GM12878 (cell line): Measurements from ENCODE around the gene NAA11. TPM values are rescaled to one million over a fixed set of nuclear protein-coding genes. Genes with fewer than 3 reads are reported as not detected.

ENCODE experiments used
- ATF2 ChIP-seq: IDR thresholded peaks from 2 replicates; pipeline ENCODE4 v1.6.1; 2012; ENCODE audit warnings: low read length, inconsistent platforms
- BCLAF1 ChIP-seq: fragments of 450-650 bp; IDR thresholded peaks from 2 replicates; pipeline ENCODE4 v1.6.1; 2017; ENCODE audit warnings: antibody characterized with exemption, mild to moderate bottlenecking, moderate library complexity
- BRCA1 ChIP-seq: IDR thresholded peaks from 2 replicates; pipeline ENCODE4 v1.6.1; 2011; ENCODE audit warnings: low read depth, low read length, improper control_type of control experiment
- CEBPB ChIP-seq, 2 experiments: fragments of 150-350 bp in 1 of 2; IDR thresholded peaks; 2 replicates each; pipeline ENCODE4 v1.6.1; 2012 to 2014; ENCODE audit warnings: low read depth in 2 of 2, low read length in 2 of 2, borderline replicate concordance in 1 of 2, inconsistent platforms in 1 of 2
- E2F4 ChIP-seq: IDR thresholded peaks from 2 replicates; pipeline ENCODE4 v1.6.1; 2012; ENCODE audit warnings: low read depth, low read length, improper control_type of control experiment
- E4F1 ChIP-seq: fragments of 450-650 bp; IDR thresholded peaks from 2 replicates; pipeline ENCODE4 v1.6.1; 2018; ENCODE audit warnings: borderline replicate concordance, mild to moderate bottlenecking; ENCODE audit not compliant: partially characterized antibody
- ESRRA ChIP-seq: IDR thresholded peaks from 2 replicates; pipeline ENCODE4 v1.6.1; 2012; ENCODE audit warnings: mild to moderate bottlenecking, low read length, improper control_type of control experiment
- HCFC1 ChIP-seq: fragments of 150-350 bp; IDR thresholded peaks from 2 replicates; pipeline ENCODE4 v1.6.1; 2014; ENCODE audit warnings: low read length
- MLLT1 ChIP-seq: fragments of 450-650 bp; IDR thresholded peaks from 2 replicates; pipeline ENCODE4 v1.6.1; 2016; ENCODE audit warnings: mild to moderate bottlenecking
- RBBP5 ChIP-seq: fragments of 200-600 bp; sonication (generic); conservative IDR thresholded peaks from 2 replicates; pipeline ENCODE4 v1.6.1; 2016
- RELA ChIP-seq: fragments of 450-650 bp; IDR thresholded peaks from 2 replicates; pipeline ENCODE4 v1.8.0; 2014; ENCODE audit warnings: borderline replicate concordance; ENCODE audit not compliant: partially characterized antibody
- SIX5 ChIP-seq: IDR thresholded peaks from 2 replicates; pipeline ENCODE4 v1.6.1; 2011; ENCODE audit warnings: mild to moderate bottlenecking, low read depth, low read length, moderate library complexity; ENCODE audit not compliant: severe bottlenecking
- ZNF217 ChIP-seq: fragments of 450-650 bp; IDR thresholded peaks from 2 replicates; pipeline ENCODE4 v1.6.1; 2017; ENCODE audit warnings: antibody characterized with exemption, mild to moderate bottlenecking
- polyA plus RNA-seq, 11 experiments: library from polyadenylated mRNA; depleted of rRNA in 4 of 11; unstranded in 6 of 11; stranded (reverse) in 5 of 11; fragments of >200 nt; fragmentation: Nextera tagmentation in 4 of 11; fragmentation: Illumina TruSeq in 1 of 11; extraction: Ambion mirVana in 4 of 11; extraction: Trizol in 1 of 11; gene quantifications; 1 replicate in 1 of 11; 2 replicates in 10 of 11; pipeline versions ENCODE4 v1.2.1 to v1.2.3, GENCODE V29; 2011 to 2016; ENCODE audit warnings: inconsistent platforms in 2 of 11, missing spikeins in 2 of 11, low read depth in 1 of 11
- total RNA-seq, 4 experiments: library from RNA; depleted of rRNA in 3 of 4; stranded (reverse); fragments of >200 nt in 3 of 4; fragmentation: Illumina TruSeq in 1 of 4; extraction: Trizol in 1 of 4; gene quantifications; 2 replicates each; pipeline versions ENCODE4 v1.2.1 to v1.2.3, GENCODE V29; 2013 to 2021
- TF ChIP-seq, protein P1 (sequence below): fragments of 450-650 bp; IDR thresholded peaks from 2 replicates; pipeline ENCODE4 v1.6.1; 2017; ENCODE audit warnings: mild to moderate bottlenecking, moderate library complexity
- TF ChIP-seq, protein P2 (sequence below): IDR thresholded peaks from 2 replicates; pipeline ENCODE4 v1.6.1; 2011; ENCODE audit warnings: mild to moderate bottlenecking, low read depth, low read length, moderate library complexity; ENCODE audit not compliant: insufficient replicate concordance

Gene NAA11
- total and polyA plus RNA-seq, 10 of the 15 experiments (the other 5 are each of a cell fraction or from before 2014, with no cell fraction given) = 0.12 to 0.16 TPM; not detected in 8

GRCh38 chr4:79338148-79338547, 12.3 kb upstream of the NAA11 start (continued):
- TF ChIP-seq E4F1 (no peak), BCLAF1 (no peak), RELA (no peak), BRCA1 (no peak), E2F4 (no peak), HCFC1 (no peak), SIX5 (no peak), MLLT1 (no peak), CEBPB (IDR thresholded peaks at IDR 0.05; ENCODE audit: borderline replicate concordance in 1 of 2, low read depth in 2 of 2, low read length in 2 of 2) (no peak), ESRRA (no peak), ZNF217 (peak; percentile 97), ATF2 (no peak), RBBP5 (no peak)
- TF ChIP-seq, protein P1, sequence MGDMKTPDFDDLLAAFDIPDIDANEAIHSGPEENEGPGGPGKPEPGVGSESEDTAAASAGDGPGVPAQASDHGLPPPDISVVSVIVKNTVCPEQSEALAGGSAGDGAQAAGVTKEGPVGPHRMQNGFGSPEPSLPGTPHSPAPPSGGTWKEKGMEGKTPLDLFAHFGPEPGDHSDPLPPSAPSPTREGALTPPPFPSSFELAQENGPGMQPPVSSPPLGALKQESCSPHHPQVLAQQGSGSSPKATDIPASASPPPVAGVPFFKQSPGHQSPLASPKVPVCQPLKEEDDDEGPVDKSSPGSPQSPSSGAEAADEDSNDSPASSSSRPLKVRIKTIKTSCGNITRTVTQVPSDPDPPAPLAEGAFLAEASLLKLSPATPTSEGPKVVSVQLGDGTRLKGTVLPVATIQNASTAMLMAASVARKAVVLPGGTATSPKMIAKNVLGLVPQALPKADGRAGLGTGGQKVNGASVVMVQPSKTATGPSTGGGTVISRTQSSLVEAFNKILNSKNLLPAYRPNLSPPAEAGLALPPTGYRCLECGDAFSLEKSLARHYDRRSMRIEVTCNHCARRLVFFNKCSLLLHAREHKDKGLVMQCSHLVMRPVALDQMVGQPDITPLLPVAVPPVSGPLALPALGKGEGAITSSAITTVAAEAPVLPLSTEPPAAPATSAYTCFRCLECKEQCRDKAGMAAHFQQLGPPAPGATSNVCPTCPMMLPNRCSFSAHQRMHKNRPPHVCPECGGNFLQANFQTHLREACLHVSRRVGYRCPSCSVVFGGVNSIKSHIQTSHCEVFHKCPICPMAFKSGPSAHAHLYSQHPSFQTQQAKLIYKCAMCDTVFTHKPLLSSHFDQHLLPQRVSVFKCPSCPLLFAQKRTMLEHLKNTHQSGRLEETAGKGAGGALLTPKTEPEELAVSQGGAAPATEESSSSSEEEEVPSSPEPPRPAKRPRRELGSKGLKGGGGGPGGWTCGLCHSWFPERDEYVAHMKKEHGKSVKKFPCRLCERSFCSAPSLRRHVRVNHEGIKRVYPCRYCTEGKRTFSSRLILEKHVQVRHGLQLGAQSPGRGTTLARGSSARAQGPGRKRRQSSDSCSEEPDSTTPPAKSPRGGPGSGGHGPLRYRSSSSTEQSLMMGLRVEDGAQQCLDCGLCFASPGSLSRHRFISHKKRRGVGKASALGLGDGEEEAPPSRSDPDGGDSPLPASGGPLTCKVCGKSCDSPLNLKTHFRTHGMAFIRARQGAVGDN = no peak
- TF ChIP-seq, protein P2, sequence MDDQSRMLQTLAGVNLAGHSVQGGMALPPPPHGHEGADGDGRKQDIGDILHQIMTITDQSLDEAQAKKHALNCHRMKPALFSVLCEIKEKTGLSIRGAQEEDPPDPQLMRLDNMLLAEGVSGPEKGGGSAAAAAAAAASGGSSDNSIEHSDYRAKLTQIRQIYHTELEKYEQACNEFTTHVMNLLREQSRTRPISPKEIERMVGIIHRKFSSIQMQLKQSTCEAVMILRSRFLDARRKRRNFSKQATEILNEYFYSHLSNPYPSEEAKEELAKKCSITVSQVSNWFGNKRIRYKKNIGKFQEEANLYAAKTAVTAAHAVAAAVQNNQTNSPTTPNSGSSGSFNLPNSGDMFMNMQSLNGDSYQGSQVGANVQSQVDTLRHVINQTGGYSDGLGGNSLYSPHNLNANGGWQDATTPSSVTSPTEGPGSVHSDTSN = peak; percentile 32
